ENCODE results near the gene TMEM218. TPM values are rescaled to one million over a fixed set of nuclear protein-coding genes. Genes with fewer than 3 reads are reported as not detected.

The TMEM218 gene
- total RNA-seq: 26.7 and 29.8 TPM in 2 replicates

DNA sequence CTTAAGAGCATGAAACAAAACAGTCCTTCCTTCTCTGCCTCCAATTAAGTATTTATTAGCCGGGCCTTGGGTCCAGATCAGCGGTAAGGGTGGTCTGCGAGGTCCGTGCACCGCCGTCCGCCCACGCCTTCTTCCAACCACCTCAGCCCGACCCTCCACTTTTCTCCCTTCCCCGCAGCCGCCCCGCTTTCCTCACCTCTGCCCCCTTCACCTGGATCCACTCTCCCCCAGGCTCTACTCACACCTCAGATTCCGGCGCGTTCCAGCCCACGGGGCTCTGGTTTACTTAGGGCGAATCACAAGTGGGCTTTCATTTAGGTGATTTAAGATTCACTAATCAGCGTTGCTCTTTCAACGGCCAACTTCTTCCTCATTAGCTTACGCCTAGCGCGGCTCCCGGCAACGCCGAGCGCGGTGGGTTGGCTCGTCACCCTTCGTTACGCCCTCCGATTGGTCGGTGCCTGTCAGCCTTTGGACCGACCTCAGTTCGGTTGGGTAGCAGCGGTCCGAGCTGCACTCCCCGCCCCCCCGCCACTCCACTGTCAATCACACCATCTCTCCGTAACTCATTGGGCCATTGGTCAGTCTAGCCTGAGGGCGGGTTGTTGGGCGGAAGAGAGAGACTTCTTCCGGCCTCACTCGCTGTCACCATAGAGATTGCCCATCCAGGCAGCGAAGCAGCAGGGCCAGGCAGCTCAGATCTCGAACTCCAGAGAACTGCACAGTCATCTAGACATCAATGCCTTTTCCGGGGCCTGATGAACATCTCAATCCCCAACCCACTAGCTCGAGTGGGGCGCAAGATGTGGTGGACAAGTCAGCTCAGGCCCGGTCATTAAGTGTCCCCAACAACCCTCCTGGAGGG is at the start of gene TMEM218:
Gene TMEM218, minus strand, starts transcription at position 284 of the 865 bp plus-strand sequence. CDS start 9,385 bp downstream, outside the sequence.

DNA sequence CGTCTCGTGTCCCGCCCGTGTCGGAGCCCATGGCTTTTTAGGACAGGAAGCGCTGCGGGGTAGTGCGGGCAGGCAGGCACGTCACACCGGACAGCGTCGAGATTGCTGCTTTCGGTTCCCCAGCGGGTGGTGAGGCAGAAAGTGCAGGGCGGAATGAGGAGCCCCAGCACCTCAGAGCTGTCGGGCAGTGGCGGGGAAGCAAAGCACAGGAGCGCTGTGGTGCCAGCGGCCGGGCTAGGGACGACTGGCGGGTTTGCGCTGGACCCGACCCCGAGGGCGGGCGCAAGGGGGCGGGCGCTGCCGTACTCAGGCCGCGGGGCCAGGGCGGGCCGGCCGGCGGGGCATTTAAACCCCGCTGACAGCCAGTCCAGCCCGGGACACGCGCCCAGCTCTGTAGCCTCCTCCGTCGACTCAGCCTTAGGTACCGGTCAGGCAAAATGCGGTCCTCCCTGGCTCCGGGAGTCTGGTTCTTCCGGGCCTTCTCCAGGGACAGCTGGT is 48.4 kb downstream of the TMEM218 start, which contains the start of gene SLC37A2:
Gene SLC37A2, plus strand, starts transcription at position 375 of the 498 bp plus-strand sequence. Its CDS starts 63 bp downstream, at position 438.

Other genes starting within 250 kb of the TMEM218 start
- gene ROBO3, start 246.2 kb downstream of the TMEM218 start, total RNA-seq: 16.0 and 36.5 TPM in 2 replicates
- 25.6 and 32.9 TPM in 2 replicates for gene ROBO4, start 213.8 kb downstream of the TMEM218 start, total RNA-seq
- gene HEPN1, start 192.4 kb downstream of the TMEM218 start, total RNA-seq: not detected in 2 replicates
- gene HEPACAM, start 175.6 kb downstream of the TMEM218 start, total RNA-seq: not detected in 2 replicates
- gene CCDC15, start 157.4 kb downstream of the TMEM218 start, total RNA-seq: 0.97 and 3.1 TPM in 2 replicates
- 0.16 and 0.18 TPM in 2 replicates for gene SLC37A2, start 48.3 kb downstream of the TMEM218 start, total RNA-seq
- 2.5 and 4.7 TPM in 2 replicates for gene PKNOX2, start 53.1 kb upstream of the TMEM218 start, total RNA-seq